ENCODE measurements around the gene SHB.
A peak's percentile ranks its signal among the peaks of the same experiment; 100 is the strongest.

SHB gene

DNA sequence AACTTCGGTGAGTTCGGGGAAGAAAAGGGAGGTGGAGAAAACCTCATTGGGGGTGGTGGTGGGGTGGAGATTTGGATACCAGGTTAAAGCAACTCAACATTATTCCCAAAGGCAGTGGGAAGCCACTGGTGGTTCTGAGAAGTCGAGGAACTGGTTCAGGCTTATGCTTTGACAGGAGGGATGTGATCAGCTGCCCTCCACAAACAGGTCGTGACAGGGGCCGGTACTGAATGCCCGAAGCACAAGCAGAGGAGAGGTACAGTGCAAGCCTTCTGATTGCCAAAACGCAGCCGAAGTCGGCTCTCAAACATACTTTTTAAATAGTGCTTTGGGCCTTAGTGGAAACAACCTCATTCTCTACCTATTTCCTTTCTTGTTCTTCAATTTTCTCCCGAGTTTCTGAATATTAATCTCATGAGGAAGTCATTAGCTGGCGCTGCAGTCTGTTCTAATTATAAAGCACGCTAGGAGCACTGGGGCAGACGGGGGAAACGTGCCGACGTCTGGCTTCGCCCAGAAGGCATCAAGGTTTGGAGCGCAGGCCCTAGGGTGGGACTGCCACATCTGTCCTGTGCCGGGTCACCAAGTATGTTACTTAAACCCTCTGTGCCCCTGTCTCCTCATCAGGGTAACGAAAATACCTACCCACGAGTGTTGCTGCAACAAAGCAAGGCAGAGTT, 27.3 kb downstream of the SHB start:
- DNase-seq = no peak

DNA sequence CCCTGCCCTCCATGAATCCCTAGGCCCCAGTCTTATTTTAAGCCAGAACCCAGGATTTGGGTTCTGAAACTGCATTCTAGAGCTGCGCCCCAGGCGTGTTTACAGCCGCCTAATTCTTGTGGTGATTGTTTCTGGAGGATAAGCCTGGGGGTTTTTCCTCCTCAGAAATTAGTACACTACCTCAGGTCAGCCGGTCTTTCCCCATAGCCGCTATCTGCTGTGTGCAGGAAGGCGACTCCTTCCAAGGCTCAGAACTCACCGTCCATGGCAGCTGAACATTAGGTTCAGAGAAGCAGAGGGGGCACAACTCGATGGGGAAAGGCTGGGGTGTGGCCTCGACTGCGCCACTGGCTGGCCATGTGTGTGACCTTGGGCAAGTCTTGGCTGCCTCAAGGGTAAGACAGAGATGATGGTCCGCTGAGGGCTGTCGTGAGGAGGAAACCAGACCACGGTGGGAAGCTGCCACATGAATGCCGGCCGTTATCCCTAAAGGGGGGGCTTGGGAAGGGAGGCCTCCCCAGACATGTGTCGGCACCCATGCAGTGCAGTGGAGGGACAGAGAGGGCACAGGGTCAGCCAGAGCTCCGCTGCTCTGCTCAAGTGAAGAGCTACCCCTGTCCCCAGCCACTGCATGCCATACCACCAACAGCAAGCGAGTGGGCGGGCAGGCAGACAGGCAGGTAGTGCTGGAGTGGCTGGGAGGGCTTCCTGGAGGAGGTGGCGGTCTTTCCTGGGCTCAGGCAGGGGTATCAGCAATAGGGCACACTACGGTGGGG, 28.9 kb downstream of the SHB start:
- no peak for DNase-seq

DNA sequence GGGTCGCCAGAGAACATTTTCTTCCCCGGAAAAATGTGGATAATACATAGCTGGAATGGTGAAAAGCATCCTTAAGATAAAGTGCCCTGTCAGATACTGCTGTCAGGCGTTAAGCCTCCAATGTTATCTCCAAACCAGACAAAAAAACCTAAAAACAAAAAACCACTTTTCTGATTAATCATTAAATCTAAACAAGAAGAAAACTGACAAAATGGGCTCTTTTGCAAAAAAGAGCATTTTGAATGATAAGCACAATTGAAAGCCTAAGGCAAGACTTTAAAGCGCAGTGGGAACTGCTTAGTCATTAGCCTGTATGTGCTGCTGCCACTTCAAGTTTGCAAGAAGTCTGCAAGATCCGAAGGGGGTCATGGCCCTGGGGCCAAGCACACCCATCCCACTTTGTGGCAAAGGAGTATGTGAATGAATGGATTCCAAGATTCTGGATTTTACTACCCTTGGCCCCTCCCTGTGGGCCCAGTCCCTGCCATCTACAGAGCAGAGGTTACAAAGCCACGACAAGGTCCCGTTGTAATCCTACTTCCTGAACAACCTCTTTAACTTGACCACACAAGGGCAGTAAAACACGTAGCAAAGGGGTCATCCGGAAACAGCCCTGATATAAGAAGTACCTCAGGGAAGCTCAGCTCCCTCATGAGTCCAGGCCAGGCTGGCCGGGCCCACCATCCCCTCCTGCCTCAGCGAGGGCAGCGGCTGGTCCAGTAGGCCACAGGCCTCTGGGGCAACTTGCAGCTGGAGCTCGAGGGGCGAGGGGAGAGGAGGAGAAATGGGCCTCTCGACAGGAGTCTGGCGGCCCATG, 29.7 kb downstream of the SHB start:
- DNase-seq = peak in 1 of 2 donors; percentile 15

GRCh38 chr9:38038307-38039089, 30.5 kb downstream of the SHB start:
- DNase-seq = peak in 1 of 2 donors; percentile 11

- DNase-seq = no peak
Observed at GRCh38 chr9:38037981-38038306, 31.1 kb downstream of the SHB start.

- DNase-seq = no peak
Observed at GRCh38 chr9:38036359-38037084, 32.5 kb downstream of the SHB start.

- peak in 1 of 2 donors; percentile 4 for DNase-seq
Observed at GRCh38 chr9:38035873-38036272, 33.2 kb downstream of the SHB start.

- no peak for DNase-seq
Observed at GRCh38 chr9:38033941-38034340, 35.1 kb downstream of the SHB start.

DNA sequence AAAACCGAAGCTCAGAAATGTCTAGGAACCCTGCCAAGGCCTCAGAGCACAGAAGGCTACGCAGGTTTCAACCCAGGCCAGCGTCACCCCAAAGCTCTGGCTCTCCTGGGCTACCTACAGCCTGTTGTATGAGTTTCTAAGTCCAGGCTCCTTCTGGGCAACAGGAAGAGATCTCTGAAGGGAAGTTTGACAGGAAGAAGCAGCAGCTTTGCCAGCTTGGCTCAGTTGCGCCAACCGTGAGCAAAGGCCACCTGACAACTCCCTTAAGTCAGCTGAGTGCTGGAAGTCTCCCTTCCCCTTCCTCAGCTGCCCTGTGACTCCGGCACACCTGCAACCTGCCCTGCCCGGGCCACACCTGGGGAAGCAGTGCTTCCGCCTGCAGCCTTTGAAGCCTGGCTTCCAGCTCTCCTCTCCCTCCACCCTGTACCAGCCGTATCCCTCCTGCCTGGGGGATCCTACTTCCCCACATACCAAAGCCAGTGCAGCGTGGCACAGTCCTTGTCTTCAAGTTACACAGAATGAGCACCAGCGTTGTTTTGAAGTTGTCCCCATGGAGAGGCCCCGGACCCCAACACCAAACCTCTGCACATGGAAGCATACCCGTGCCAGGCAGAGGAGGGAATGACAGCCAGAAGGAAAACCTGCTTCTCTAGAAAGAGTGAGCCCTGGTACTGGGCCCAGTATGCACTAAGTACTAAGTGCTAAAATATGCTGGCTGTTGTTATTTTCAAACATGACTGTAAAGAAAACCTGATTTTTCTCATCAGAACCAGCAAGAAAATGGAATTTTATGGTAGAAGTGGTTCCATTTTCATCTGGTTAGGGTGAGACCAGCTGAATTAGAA, 36.5 kb downstream of the SHB start:
- no peak for DNase-seq

- no peak for DNase-seq
Observed at GRCh38 chr9:38031594-38031993, 37.4 kb downstream of the SHB start.

DNA sequence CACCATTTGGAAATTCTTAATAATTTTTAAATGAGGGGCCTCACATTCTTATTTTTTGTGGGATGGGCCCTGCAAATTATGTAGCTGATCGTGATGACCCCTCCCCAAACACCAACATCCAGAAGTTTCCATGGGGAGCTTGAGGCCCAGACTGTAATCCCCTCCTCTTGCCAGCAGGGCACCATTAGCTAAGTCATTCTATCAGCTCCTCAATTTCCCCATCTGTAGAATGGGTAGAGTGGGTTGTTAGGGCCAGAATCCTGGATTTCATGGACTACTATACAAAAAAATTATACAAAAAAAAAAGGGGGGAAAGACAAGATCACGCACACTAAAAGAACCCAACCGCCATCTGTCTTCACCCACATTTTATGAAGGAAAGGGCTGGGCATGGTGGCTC, 38.4 kb downstream of the SHB start:
- DNase-seq = no peak

- no peak for DNase-seq
Observed at GRCh38 chr9:38029915-38030638, 39.0 kb downstream of the SHB start.

DNA sequence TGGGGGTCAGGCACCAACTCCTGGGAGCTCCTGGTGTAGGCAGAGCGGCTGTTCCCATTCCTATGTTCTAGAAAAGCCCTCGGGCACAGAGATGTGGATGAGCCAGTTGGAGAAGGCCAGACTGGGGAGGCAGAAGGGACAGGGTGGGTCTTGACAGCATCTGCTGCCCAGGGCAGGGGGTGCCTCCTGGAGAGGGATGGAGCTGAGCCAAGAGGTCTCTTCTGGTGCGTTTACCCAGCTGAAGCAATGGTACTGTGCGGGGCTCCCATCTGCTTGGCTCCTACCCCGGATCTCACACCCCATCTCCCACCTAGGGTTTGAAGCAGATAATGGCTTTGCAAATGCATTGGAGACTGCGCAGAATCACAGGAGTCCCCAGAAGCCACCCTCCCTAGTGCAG, 41.3 kb downstream of the SHB start:
- no peak for DNase-seq

DNA sequence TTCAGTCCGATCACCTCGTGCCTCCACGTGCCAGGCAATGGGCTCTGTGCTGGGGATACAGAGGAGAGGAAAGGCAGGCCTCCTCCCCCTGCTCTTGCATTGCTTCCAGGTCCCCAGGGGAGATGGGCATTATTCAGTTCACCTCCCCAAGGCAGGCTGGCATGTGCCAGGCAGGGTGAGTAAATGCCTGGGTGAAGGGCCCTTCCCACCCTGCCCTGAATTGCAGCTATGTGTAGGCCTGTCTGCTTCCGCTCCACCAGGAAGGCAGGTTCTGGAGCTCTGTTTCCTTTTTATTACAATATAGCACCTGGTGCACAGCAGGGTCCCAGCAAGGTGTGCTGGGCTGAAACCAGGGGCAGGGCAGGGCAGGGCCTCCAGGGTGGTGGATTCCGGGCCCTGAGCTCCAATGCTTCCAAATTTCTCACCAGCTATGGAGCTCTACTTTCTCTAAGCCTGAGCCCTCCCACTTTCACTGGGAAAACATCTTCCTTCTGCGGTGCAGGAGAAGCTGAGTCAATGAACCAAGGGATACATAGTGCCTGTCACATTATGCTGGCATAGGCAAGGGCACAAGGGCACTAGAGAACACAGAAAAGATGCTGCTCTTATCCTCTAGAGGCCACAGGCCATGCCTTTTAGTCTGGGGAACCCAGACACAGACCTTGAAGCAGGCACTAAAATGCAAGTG, 42.0 kb downstream of the SHB start:
- DNase-seq = no peak

DNA sequence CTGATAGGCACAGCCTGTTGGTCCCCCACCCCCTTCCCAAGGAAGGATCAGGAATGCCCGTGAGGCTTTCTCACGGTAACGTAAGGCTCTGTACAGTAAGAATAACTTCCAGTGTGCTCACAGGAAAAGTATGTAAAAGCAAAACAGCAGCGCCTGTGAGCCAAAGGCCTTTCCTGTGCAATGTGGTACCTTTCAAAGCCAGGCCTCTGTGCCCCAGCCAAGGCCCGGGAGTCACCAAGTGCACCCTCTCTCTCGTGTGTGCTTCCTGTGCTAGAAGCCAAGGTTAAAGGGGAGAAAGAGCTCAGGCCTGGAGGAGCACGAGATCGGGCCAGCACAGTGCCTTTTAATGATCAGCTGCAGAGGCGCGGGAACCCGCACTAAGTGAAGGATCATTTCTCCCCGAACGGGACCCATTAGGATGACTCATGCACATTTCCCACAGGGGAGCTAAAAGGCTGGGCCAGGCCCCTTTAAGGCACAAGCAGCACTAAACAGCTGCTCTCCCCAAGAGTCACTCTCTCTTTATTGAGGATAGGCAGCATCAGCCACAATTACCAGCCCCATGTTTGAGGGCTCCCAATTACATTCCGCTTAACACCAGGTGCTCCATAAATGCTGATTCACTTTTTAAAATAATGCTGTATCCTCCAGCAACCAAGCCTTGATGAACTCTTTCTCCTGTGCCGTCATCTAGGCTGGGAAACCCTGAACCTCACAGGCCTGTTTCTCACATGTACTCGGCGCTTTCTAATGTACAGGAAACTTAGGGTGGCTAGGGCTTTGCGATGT, 42.8 kb downstream of the SHB start:
- peak in 1 of 2 donors; percentile 45 for DNase-seq

- DNase-seq = no peak
Observed at GRCh38 chr9:38025166-38025565, 43.9 kb downstream of the SHB start.

DNA sequence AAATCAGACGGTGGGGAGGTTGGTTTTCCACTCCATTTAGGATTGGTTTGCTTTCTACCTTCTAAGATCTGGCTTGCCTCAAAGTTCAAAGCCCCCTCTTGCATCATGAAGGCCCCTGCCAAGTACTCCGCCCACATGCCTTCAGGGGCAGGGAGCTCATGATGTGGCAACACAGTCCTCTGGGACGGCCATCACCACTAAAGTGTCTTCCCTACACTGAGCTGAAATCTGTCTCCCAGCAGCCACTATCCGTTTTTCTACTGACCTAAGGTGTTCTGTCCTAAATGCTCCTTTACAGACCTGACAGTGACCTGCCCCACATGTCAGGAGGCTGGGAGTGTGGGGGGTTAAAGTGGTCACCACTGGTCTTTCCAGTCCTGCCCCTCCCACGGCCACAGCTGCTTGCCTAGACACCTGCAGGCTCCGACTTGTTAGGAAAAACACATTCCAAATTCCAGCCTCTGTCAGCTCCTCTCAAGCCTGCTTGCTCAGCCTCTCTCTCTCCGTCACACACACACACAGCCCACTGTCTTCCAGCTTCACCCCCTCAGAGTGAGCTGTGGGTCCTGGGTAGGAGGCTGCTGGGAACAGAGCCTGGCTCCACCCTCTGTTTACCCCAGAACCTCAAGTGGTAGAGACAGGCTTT, 44.9 kb downstream of the SHB start:
- DNase-seq = no peak

GRCh38 chr9:38023661-38024035, 45.4 kb downstream of the SHB start:
- no peak for DNase-seq

GRCh38 chr9:38022995-38023394, 46.0 kb downstream of the SHB start:
- no peak for DNase-seq
